HG03159 (cell line): ENCODE data around the gene LNPK.
"Not testable (repeated sequence)": the region's sequence is repeated elsewhere in the genome, so short reads cannot be mapped to it uniquely, and the experiment has no call there.

ENCODE experiments used
- ATAC-seq: cut with Tn5 transposase; IDR thresholded peaks from one replicate; pipeline ENCODE4 v1.9.1; 2021; ENCODE audit warnings: mild to moderate bottlenecking, moderate library complexity; ENCODE audit not compliant: unreplicated experiment

Gene LNPK

GRCh38 chr2:175913849-175914743 lies 88.0 kb downstream of the LNPK start:
- not testable (repeated sequence) for ATAC-seq

- not testable (repeated sequence) for ATAC-seq
Observed at GRCh38 chr2:175913267-175913666, 88.8 kb downstream of the LNPK start.

GRCh38 chr2:175904035-175904434 lies 98.0 kb downstream of the LNPK start:
- no peak for ATAC-seq

GRCh38 chr2:175903384-175903936 lies 98.6 kb downstream of the LNPK start:
- no peak for ATAC-seq

- not testable (repeated sequence) for ATAC-seq
Observed at GRCh38 chr2:175895957-175896356, 106.1 kb downstream of the LNPK start.

- ATAC-seq: no peak
Observed at GRCh38 chr2:175892046-175892445, 110.0 kb downstream of the LNPK start.

GRCh38 chr2:175890636-175891242 lies 111.3 kb downstream of the LNPK start:
- no peak for ATAC-seq

- no peak for ATAC-seq
Observed at GRCh38 chr2:175889701-175890302, 112.3 kb downstream of the LNPK start.

GRCh38 chr2:175887776-175888175 lies 114.3 kb downstream of the LNPK start:
- no peak for ATAC-seq

- no peak for ATAC-seq
Observed at GRCh38 chr2:175884697-175885393, 117.2 kb downstream of the LNPK start.

- ATAC-seq: no peak
Observed at GRCh38 chr2:175883586-175884194, 118.4 kb downstream of the LNPK start.

- ATAC-seq: no peak
Observed at GRCh38 chr2:175879679-175880078, 122.4 kb downstream of the LNPK start.

GRCh38 chr2:175877845-175878544 lies 124.1 kb downstream of the LNPK start:
- ATAC-seq: no peak

GRCh38 chr2:175874291-175874690 lies 127.8 kb downstream of the LNPK start:
- ATAC-seq: no peak
